ENCODE results near the gene SNAP25.

SNAP25 gene

GRCh38 chr20:10260316-10260715 is 41.7 kb downstream of the SNAP25 start:
- H3K4me3 ChIP-seq (ENCODE audit: low read length in 2 of 2): no peak overlapping the region
- no peaks in the 10 kb centered on the region for H3K27me3 ChIP-seq (ENCODE audit: control insufficient read depth in 2 of 2, insufficient read depth in 2 of 2, low read length in 2 of 2)
- no peak overlapping the region for H3K27ac ChIP-seq (ENCODE audit: low read depth in 2 of 2, low read length in 2 of 2)
- no peaks in the 10 kb centered on the region for H3K9me3 ChIP-seq (ENCODE audit: control insufficient read depth in 2 of 2, low read length in 2 of 2)
- no peak overlapping the region for H3K9ac ChIP-seq (ENCODE audit: low read depth in 1 of 2, low read length in 2 of 2)
- H3K36me3 ChIP-seq (ENCODE audit: control insufficient read depth in 2 of 2, insufficient read depth in 2 of 2, low read length in 2 of 2): no peaks in the 10 kb centered on the region
- no peaks in the 10 kb centered on the region for H3K4me1 ChIP-seq (ENCODE audit: control insufficient read depth in 2 of 2, insufficient read depth in 2 of 2, low read length in 2 of 2)

GRCh38 chr20:10261702-10262101 is 43.1 kb downstream of the SNAP25 start:
- Histone ChIP-seq H3K9ac (ENCODE audit: low read depth in 1 of 2, low read length in 2 of 2) (no peak overlapping the region), H3K4me1 (ENCODE audit: control insufficient read depth in 2 of 2, insufficient read depth in 2 of 2, low read length in 2 of 2) (no peaks in the 10 kb centered on the region), H3K9me3 (ENCODE audit: control insufficient read depth in 2 of 2, low read length in 2 of 2) (no peaks in the 10 kb centered on the region), H3K27ac (ENCODE audit: low read depth in 2 of 2, low read length in 2 of 2) (no peak overlapping the region), H3K4me3 (ENCODE audit: low read length in 2 of 2) (no peak overlapping the region), H3K36me3 (ENCODE audit: control insufficient read depth in 2 of 2, insufficient read depth in 2 of 2, low read length in 2 of 2) (no peaks in the 10 kb centered on the region), H3K27me3 (ENCODE audit: control insufficient read depth in 2 of 2, insufficient read depth in 2 of 2, low read length in 2 of 2) (no peaks in the 10 kb centered on the region)

- H3K27me3 ChIP-seq (ENCODE audit: control insufficient read depth in 2 of 2, insufficient read depth in 2 of 2, low read length in 2 of 2): no peaks in the 10 kb centered on the region
- H3K4me3 ChIP-seq (ENCODE audit: low read length in 2 of 2): no peak overlapping the region
- no peaks in the 10 kb centered on the region for H3K36me3 ChIP-seq (ENCODE audit: control insufficient read depth in 2 of 2, insufficient read depth in 2 of 2, low read length in 2 of 2)
- H3K4me1 ChIP-seq (ENCODE audit: control insufficient read depth in 2 of 2, insufficient read depth in 2 of 2, low read length in 2 of 2): no peaks in the 10 kb centered on the region
- H3K27ac ChIP-seq (ENCODE audit: low read depth in 2 of 2, low read length in 2 of 2): no peak overlapping the region
- no peaks in the 10 kb centered on the region for H3K9me3 ChIP-seq (ENCODE audit: control insufficient read depth in 2 of 2, low read length in 2 of 2)
- no peak overlapping the region for H3K9ac ChIP-seq (ENCODE audit: low read depth in 1 of 2, low read length in 2 of 2)
Observed at GRCh38 chr20:10263385-10264165, 44.9 kb downstream of the SNAP25 start.

GRCh38 chr20:10264166-10264558 is 45.5 kb downstream of the SNAP25 start:
- no peaks in the 10 kb centered on the region for H3K4me1 ChIP-seq (ENCODE audit: control insufficient read depth in 2 of 2, insufficient read depth in 2 of 2, low read length in 2 of 2)
- no peak overlapping the region for H3K27ac ChIP-seq (ENCODE audit: low read depth in 2 of 2, low read length in 2 of 2)
- no peak overlapping the region for H3K4me3 ChIP-seq (ENCODE audit: low read length in 2 of 2)
- H3K36me3 ChIP-seq (ENCODE audit: control insufficient read depth in 2 of 2, insufficient read depth in 2 of 2, low read length in 2 of 2): no peaks in the 10 kb centered on the region
- H3K9me3 ChIP-seq (ENCODE audit: control insufficient read depth in 2 of 2, low read length in 2 of 2): no peaks in the 10 kb centered on the region
- H3K9ac ChIP-seq (ENCODE audit: low read depth in 1 of 2, low read length in 2 of 2): no peak overlapping the region
- H3K27me3 ChIP-seq (ENCODE audit: control insufficient read depth in 2 of 2, insufficient read depth in 2 of 2, low read length in 2 of 2): no peaks in the 10 kb centered on the region

- no peaks in the 10 kb centered on the region for H3K27me3 ChIP-seq (ENCODE audit: control insufficient read depth in 2 of 2, insufficient read depth in 2 of 2, low read length in 2 of 2)
- H3K9me3 ChIP-seq (ENCODE audit: control insufficient read depth in 2 of 2, low read length in 2 of 2): no peaks in the 10 kb centered on the region
- H3K4me1 ChIP-seq (ENCODE audit: control insufficient read depth in 2 of 2, insufficient read depth in 2 of 2, low read length in 2 of 2): no peaks in the 10 kb centered on the region
- H3K36me3 ChIP-seq (ENCODE audit: control insufficient read depth in 2 of 2, insufficient read depth in 2 of 2, low read length in 2 of 2): no peaks in the 10 kb centered on the region
- H3K4me3 ChIP-seq (ENCODE audit: low read length in 2 of 2): no peak overlapping the region
- H3K9ac ChIP-seq (ENCODE audit: low read depth in 1 of 2, low read length in 2 of 2): no peak overlapping the region
- H3K27ac ChIP-seq (ENCODE audit: low read depth in 2 of 2, low read length in 2 of 2): no peak overlapping the region
Observed at GRCh38 chr20:10268636-10269035, 50.0 kb downstream of the SNAP25 start.

- H3K36me3 ChIP-seq (ENCODE audit: control insufficient read depth in 2 of 2, insufficient read depth in 2 of 2, low read length in 2 of 2): no peaks in the 10 kb centered on the region
- H3K27ac ChIP-seq (ENCODE audit: low read depth in 2 of 2, low read length in 2 of 2): no peak overlapping the region
- no peak overlapping the region for H3K4me3 ChIP-seq (ENCODE audit: low read length in 2 of 2)
- no peaks in the 10 kb centered on the region for H3K4me1 ChIP-seq (ENCODE audit: control insufficient read depth in 2 of 2, insufficient read depth in 2 of 2, low read length in 2 of 2)
- no peaks in the 10 kb centered on the region for H3K27me3 ChIP-seq (ENCODE audit: control insufficient read depth in 2 of 2, insufficient read depth in 2 of 2, low read length in 2 of 2)
- no peak overlapping the region for H3K9ac ChIP-seq (ENCODE audit: low read depth in 1 of 2, low read length in 2 of 2)
- no peaks in the 10 kb centered on the region for H3K9me3 ChIP-seq (ENCODE audit: control insufficient read depth in 2 of 2, low read length in 2 of 2)
Observed at GRCh38 chr20:10270630-10271029, 52.0 kb downstream of the SNAP25 start.

GRCh38 chr20:10271494-10272219 is 53.0 kb downstream of the SNAP25 start:
- Histone ChIP-seq H3K4me3 (ENCODE audit: low read length in 2 of 2) (no peak overlapping the region), H3K27me3 (ENCODE audit: control insufficient read depth in 2 of 2, insufficient read depth in 2 of 2, low read length in 2 of 2) (no peaks in the 10 kb centered on the region), H3K9me3 (ENCODE audit: control insufficient read depth in 2 of 2, low read length in 2 of 2) (no peaks in the 10 kb centered on the region), H3K9ac (ENCODE audit: low read depth in 1 of 2, low read length in 2 of 2) (no peak overlapping the region), H3K4me1 (ENCODE audit: control insufficient read depth in 2 of 2, insufficient read depth in 2 of 2, low read length in 2 of 2) (no peaks in the 10 kb centered on the region), H3K27ac (ENCODE audit: low read depth in 2 of 2, low read length in 2 of 2) (no peak overlapping the region), H3K36me3 (ENCODE audit: control insufficient read depth in 2 of 2, insufficient read depth in 2 of 2, low read length in 2 of 2) (no peaks in the 10 kb centered on the region)

- H3K9me3 ChIP-seq (ENCODE audit: control insufficient read depth in 2 of 2, low read length in 2 of 2): no peaks in the 10 kb centered on the region
- H3K27me3 ChIP-seq (ENCODE audit: control insufficient read depth in 2 of 2, insufficient read depth in 2 of 2, low read length in 2 of 2): peaks cover 0 to 2% of the 10 kb centered on the region in 2 donors
- no peaks in the 10 kb centered on the region for H3K36me3 ChIP-seq (ENCODE audit: control insufficient read depth in 2 of 2, insufficient read depth in 2 of 2, low read length in 2 of 2)
- H3K4me1 ChIP-seq (ENCODE audit: control insufficient read depth in 2 of 2, insufficient read depth in 2 of 2, low read length in 2 of 2): no peaks in the 10 kb centered on the region
- H3K27ac ChIP-seq (ENCODE audit: low read depth in 2 of 2, low read length in 2 of 2): no peak overlapping the region
- H3K4me3 ChIP-seq (ENCODE audit: low read length in 2 of 2): no peak overlapping the region
- no peak overlapping the region for H3K9ac ChIP-seq (ENCODE audit: low read depth in 1 of 2, low read length in 2 of 2)
Observed at GRCh38 chr20:10276878-10277580, 58.4 kb downstream of the SNAP25 start.

GRCh38 chr20:10277616-10278015 is 59.0 kb downstream of the SNAP25 start:
- no peaks in the 10 kb centered on the region for H3K36me3 ChIP-seq (ENCODE audit: control insufficient read depth in 2 of 2, insufficient read depth in 2 of 2, low read length in 2 of 2)
- H3K4me3 ChIP-seq (ENCODE audit: low read length in 2 of 2): no peak overlapping the region
- H3K9ac ChIP-seq (ENCODE audit: low read depth in 1 of 2, low read length in 2 of 2): no peak overlapping the region
- no peaks in the 10 kb centered on the region for H3K9me3 ChIP-seq (ENCODE audit: control insufficient read depth in 2 of 2, low read length in 2 of 2)
- no peaks in the 10 kb centered on the region for H3K4me1 ChIP-seq (ENCODE audit: control insufficient read depth in 2 of 2, insufficient read depth in 2 of 2, low read length in 2 of 2)
- H3K27ac ChIP-seq (ENCODE audit: low read depth in 2 of 2, low read length in 2 of 2): no peak overlapping the region
- peaks cover 0 to 2% of the 10 kb centered on the region in 2 donors for H3K27me3 ChIP-seq (ENCODE audit: control insufficient read depth in 2 of 2, insufficient read depth in 2 of 2, low read length in 2 of 2)

GRCh38 chr20:10278412-10278811 is 59.8 kb downstream of the SNAP25 start:
- no peak overlapping the region for H3K9ac ChIP-seq (ENCODE audit: low read depth in 1 of 2, low read length in 2 of 2)
- H3K36me3 ChIP-seq (ENCODE audit: control insufficient read depth in 2 of 2, insufficient read depth in 2 of 2, low read length in 2 of 2): no peaks in the 10 kb centered on the region
- peaks cover 0 to 2% of the 10 kb centered on the region in 2 donors for H3K27me3 ChIP-seq (ENCODE audit: control insufficient read depth in 2 of 2, insufficient read depth in 2 of 2, low read length in 2 of 2)
- no peaks in the 10 kb centered on the region for H3K9me3 ChIP-seq (ENCODE audit: control insufficient read depth in 2 of 2, low read length in 2 of 2)
- no peak overlapping the region for H3K27ac ChIP-seq (ENCODE audit: low read depth in 2 of 2, low read length in 2 of 2)
- H3K4me1 ChIP-seq (ENCODE audit: control insufficient read depth in 2 of 2, insufficient read depth in 2 of 2, low read length in 2 of 2): no peaks in the 10 kb centered on the region
- H3K4me3 ChIP-seq (ENCODE audit: low read length in 2 of 2): no peak overlapping the region

Measured in mucosa of rectum (tissue), 2 donors.